HG02678 (cell line): ENCODE data around the gene HHIP.
A peak's percentile ranks its signal among the peaks of the same experiment; 100 is the strongest.
"Not testable (repeated sequence)": the region's sequence is repeated elsewhere in the genome, so short reads cannot be mapped to it uniquely, and the experiment has no call there.

Experiments
- ATAC-seq: cut with Tn5 transposase; IDR thresholded peaks from one replicate; pipeline ENCODE4 v1.9.1; 2021; ENCODE audit warnings: mild to moderate bottlenecking, moderate library complexity; ENCODE audit not compliant: unreplicated experiment

Gene HHIP

DNA sequence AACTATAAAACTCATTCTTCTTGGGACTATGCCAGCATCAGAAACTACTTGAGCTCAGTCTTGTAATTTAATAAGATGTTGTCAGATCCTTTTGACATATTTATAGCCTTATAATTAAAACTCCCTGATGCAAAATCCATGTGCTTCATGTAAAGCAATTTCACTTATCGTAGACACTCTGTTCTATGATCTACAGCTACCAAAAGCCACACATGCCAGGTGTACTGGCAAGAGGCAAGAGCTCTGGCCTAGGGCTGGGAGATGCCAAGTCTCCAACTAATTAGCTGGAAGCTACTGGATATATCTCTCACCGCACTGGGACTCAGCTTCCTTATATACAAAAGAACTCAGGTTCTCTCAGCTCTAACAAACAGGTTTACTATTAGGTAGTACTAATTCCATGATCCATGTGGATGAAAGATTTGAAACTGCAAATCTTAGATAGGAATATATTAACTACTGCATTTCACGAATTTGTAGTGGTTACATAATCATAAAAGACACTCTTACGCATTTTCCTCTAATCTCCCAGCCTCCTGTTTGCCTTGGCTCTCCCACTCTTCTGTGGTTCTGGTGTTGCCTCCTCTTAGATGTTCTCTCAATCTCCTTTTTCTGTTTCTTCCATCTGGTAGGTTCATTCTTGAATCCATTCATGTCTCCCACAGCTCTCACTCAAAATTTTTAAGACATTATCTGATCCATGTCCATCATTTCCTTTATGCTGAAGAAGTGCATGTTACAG is 103.0 kb downstream of the HHIP start:
- ATAC-seq: no peak

DNA sequence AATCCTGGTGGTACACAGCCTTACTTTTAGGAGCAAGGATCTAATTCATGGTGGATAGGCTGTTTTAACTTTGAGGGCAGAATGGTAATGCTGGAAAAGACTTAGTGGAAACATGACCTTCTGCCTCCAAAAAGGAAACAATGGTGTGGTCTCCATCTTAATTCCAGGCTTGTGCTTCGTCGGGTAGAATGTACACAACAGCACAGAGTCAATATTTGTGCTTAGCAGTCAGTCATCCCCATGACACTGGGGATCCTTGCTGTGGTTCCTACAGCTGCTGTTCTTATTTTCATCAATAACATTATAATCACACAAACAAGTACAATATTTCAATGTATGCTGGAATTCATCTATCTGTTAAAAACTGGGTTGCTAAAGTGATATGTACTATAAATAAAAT is 104.4 kb downstream of the HHIP start:
- no peak for ATAC-seq

DNA sequence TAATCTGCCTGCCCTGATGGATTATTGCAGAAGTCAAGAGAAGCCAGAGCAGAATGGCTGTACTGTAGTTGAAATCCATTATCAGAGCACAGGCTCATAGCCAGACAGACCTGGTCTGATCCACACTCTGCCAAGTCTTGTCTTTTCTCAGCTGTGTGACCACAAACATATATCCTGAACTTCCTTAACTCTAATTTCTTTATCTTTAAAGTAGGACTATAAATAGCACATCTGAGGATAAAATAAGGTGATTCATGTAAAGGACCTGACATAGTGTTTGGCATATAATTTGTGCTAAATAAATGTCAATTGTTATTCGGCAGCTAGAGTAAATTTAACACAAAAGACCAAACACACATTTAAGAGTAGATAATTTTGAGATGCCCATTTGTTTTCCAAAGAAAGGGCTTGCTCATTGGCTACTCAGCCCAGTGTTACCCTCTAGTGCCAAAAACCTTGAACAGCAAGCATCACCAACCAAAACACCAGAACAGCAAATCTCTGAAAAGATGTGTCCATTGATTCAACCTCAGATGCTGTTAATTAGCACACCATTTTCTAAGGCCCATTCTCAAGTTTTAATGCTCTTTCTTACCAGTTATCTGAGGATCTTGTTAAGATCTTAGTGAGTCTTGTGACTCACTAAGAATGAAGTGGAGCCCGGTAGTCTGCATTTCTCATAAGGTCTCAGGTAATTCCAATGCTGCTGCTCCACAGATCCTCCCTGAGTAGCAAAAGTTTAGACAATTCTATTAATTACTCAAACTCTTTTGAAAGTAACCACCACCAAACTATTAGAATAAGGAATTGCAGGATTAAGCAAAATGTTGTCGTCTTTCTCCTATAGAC is 108.8 kb downstream of the HHIP start:
- ATAC-seq: no peak

DNA sequence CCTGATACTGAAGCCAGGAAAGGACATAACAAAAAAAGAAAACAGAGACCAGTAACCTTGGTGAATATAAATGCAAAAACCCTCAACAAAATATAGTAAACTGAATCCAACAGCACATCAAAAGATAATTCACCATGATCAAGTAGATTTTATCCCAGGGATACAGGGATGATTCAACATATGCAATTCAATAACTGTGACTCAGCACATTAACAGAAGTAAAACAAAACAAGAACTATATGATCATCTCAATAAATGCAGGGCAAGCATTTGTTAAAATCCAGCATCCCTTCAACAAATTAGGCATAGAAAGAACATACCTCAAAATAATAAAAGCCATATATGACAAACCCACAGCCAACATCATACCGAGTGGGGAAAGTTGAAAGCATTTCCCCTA is 112.0 kb downstream of the HHIP start:
- no peak for ATAC-seq

DNA sequence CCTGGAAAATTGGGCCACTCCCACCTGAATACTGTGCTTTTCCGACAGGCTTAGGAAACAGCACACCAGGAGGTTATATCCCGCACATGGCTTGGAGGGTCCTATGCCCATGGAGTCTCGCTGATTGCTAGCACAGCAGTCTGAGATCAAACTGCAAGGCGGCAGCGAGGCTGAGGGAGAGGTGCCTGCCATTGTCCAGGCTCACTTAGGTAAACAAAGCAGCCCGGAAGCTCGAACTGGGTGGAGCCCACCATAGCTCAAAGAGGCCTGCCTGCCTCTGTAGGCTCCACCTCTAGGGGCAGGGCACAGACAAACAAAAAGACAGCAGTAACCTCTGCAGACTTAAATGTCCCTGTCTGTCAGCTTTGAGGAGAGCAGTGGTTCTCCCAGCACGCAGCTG is 122.9 kb downstream of the HHIP start:
- ATAC-seq: not testable (repeated sequence)

DNA sequence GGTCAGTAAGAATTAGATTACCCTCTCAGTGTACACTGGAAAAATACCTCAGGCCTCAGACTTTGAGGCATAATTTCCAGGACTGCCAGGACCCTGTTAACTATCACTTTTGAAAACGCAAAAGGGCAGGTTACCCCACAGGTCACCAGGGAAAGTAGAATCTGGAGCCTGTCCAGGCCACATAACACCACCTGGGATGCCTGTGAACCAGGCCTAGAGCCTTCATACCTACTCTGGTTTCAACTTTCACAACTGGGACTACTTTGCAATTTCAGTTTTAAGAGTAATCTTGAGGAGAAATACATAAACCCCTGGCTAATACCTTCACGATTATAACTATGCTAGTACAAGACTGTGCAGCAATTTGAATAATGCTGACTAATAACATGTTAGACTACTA is 132.4 kb downstream of the HHIP start:
- ATAC-seq: no peak

DNA sequence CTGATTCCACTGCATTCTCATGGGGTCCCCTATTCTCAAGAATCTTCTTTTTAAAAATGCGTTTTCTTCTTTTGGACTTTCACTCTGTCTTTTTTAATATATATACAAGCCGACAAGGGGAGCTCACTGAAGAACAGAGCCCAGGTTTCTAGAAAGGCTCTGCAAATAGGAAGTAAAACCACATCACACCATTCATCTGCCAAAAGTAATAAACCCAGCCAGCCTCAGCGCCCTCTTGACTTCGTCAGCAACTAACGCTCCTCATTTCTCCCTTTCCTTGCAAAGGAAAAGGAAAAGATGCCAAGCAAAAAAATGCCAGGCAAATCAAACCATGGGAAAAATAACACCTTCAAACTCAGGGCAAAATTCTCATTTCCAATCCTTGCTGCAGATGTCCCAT is 136.4 kb downstream of the HHIP start:
- ATAC-seq: no peak

DNA sequence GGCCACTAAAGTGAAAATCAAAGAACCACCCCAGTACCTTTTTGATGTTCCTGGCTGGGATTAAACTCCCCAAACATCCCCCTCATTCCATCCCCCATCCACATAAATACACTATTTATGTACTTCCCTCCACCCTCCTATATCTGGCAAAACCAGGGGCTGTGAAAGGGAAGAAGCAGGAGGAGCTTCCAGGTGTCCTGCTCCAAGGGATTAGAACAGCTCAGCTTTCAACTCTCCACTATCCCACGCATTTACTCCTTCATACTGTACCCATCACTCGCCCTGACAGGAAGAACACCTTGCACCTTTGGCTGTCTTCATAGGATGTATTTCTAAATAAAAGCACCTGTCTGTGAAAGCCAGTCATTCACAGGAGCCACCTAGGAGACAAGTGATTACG is 140.0 kb downstream of the HHIP start:
- ATAC-seq: no peak

DNA sequence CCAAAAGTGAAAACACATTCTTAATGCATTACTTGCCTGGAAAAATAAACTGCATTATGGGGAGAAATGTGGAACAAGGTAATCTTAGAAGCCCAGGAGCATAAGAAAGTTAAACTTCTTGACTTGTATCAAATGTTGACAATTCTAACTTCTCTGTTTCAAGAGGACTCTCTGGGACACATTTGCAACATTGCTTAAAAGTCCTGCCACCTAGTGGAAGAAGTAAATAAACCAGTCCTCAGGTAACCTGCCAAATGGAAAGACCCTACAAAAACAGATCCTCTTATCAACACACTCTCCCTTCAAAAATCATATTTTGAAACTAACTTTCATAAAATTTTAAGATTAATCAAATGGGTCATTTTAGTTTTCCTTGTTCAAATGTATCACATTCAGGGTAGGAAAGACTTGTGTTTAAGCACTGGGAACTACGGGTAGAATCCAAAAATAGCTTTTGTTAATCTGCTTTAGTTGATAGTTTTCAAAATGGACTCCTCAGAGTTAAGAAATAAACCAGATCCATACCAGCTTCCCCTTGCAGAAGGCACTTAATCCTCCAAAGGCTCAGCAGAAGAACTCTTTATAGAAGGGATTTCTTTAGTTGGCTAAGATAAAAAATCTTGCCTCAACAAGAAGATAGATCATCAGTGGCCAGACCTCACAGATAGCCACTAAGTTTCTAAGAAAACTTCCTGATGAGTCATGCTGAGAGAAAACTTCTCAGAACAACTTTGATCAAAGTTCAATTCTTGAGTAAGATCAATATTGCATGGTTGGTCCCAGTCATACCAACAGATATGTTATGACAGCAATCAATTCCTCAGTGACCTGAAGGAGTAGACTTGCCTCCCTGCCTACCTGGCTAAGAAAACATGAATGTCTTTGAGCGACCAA is 141.7 kb downstream of the HHIP start:
- ATAC-seq: peak; percentile 63

DNA sequence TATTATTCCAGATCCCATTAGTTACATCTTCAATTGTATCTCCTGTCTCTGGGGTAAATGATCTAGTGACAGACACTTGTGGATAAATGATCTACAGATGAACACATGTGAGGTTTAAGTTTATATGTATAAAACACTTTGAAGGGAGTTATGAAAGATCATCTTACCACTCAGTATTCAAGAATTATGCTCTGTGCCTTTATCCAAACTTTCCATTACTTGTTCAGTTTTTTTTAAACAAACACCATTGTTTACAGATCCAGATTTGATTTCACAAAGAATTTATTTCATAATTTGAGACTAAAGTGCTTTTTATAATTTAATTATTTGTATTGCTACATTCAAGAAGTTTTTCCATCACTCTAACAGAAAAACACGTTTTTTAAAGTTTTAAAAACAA is 142.5 kb downstream of the HHIP start:
- no peak for ATAC-seq

DNA sequence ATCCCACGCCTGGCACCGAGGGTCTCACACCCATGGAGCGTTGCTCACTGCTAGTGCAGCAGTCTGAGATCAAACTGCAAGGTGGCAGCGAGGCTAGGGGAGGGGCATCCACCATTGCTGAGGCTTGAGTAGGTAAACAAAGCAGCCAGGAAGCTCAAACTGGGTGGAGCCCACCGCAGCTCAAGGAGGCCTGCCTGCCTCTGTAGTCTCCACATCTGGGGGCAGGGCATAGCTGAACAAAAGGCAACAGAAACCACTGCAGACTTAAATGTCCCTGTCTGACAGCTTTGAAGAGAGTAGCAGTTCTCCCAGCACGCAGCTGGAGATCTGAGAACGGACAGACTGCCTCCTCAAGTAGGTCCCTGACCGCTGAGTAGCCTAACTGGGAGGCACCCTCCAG is 146.0 kb downstream of the HHIP start:
- ATAC-seq: not testable (repeated sequence)
